Breast epithelium (tissue), 4 donors: ENCODE data around the gene DLST. TPM values are rescaled to one million over a fixed set of nuclear protein-coding genes. Genes with fewer than 3 reads are reported as not detected.

ENCODE experiments used
- DNase-seq, 2 donors: peaks; one replicate each; pipeline ENCODE4 v3.0.0-alpha.2; 2019; ENCODE audit warnings: low spot score in 2 of 2
- H3K27ac ChIP-seq, 2 donors: fragments of 200-600 bp; sonication (generic) in 1 of 2; one replicate each; pipeline ENCODE4 v1.5.1; 2016 to 2019; ENCODE audit warnings: mild to moderate bottlenecking in 1 of 2
- H3K27me3 ChIP-seq, 2 donors: fragments of 200-600 bp; sonication (generic) in 1 of 2; one replicate each; pipeline versions ENCODE4 v1.5.1 to v1.6.0; 2017 to 2019; ENCODE audit warnings: control low read depth in 1 of 2, mild to moderate bottlenecking in 1 of 2
- H3K36me3 ChIP-seq: fragments of 200-600 bp; one replicate; pipeline ENCODE4 v1.5.1; 2019
- H3K4me1 ChIP-seq, 2 donors: fragments of 200-600 bp; sonication (generic); one replicate each; pipeline ENCODE4 v1.5.1; 2016 to 2019; ENCODE audit warnings: control low read depth in 1 of 2
- H3K4me3 ChIP-seq, 3 donors: fragments of 200-600 bp; sonication (generic); 1 replicate in 2 of 3; 2 replicates in 1 of 3; pipeline ENCODE4 v1.5.1; 2016 to 2019; ENCODE audit warnings: mild to moderate bottlenecking in 3 of 3, moderate library complexity in 2 of 3
- H3K9me3 ChIP-seq, 2 donors: fragments of 200-600 bp; sonication (generic) in 1 of 2; one replicate each; pipeline ENCODE4 v1.5.1; 2016 to 2019; ENCODE audit warnings: control low read depth in 1 of 2
- POLR2A ChIP-seq: fragments of 450-650 bp; IDR thresholded peaks from one replicate; pipeline ENCODE4 v1.6.1; 2016; ENCODE audit warnings: antibody characterized with exemption, mild to moderate bottlenecking, moderate library complexity
- POLR2AphosphoS5 ChIP-seq, 3 donors: sonication (generic); formaldehyde crosslinking; IDR thresholded peaks; one replicate each; pipeline ENCODE4 v1.6.1; 2017; ENCODE audit warnings: antibody characterized with exemption in 3 of 3
- intact Hi-C: fragments of 100-400 bp; cut with DNase I; formaldehyde crosslinking; loops from one replicate; pipeline ENCODE4 v1.15.1; 2023; ENCODE audit warnings: low total_unique reads
- total RNA-seq, 3 donors: library from RNA; depleted of rRNA; stranded (reverse); fragments of >200 nt; gene quantifications; one replicate each; pipeline ENCODE4 v1.1.0, GENCODE V29; 2016
- TF ChIP-seq, protein P1 (sequence below), 3 donors: fragments of 450-650 bp; IDR thresholded peaks; one replicate each; pipeline ENCODE4 v1.5.1; 2016 to 2017; ENCODE audit warnings: antibody characterized with exemption in 3 of 3, mild to moderate bottlenecking in 3 of 3, moderate library complexity in 3 of 3

DLST gene
- total RNA-seq, 3 donors from 2014 or later, result 73.4 to 104 (median 76.1) TPM

DNA sequence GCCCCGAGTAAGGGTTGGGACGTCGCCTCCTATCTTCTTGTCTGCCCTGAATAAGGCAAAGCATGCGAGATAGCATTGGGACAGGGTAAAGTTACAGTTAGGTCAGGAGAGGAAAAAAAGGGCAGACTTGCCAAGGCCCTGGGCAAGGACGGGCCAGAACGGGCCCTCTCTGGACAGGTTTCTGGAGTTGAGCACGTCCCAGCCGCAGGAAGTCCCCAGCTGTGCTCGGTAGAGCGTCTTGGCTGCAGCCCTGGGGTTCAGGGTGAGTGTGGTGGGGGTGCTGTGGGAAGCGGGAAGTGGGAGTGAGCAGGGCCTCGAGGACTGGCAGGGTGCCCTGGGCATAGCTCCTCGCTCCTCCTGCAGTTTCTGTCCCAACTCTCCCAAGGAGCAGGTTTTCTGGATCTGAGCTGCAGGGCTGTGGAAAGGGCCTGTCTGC lies 35.9 kb downstream of the DLST start:
- Histone ChIP-seq H3K27ac (peak overlapping the region; percentile 68 to 76), H3K36me3 (no peaks in the 10 kb centered on the region), H3K4me3 (no peak overlapping the region), H3K9me3 (no peaks in the 10 kb centered on the region), H3K27me3 (no peaks in the 10 kb centered on the region), H3K4me1 (peaks cover 6 to 19% of the 10 kb centered on the region in 2 donors)
- intact Hi-C loops, result loop anchor here (10.0 kb wide), 1 partner anchor 167 kb away; no protein-coding TSS in a partner anchor
- TF ChIP-seq POLR2AphosphoS5 (IDR thresholded peaks at IDR 0.05) (peak; percentile 12 to 64 (median 60)), POLR2A (no peak)
- peak in 1 of 2 donors; percentile 80 for DNase-seq

DNA sequence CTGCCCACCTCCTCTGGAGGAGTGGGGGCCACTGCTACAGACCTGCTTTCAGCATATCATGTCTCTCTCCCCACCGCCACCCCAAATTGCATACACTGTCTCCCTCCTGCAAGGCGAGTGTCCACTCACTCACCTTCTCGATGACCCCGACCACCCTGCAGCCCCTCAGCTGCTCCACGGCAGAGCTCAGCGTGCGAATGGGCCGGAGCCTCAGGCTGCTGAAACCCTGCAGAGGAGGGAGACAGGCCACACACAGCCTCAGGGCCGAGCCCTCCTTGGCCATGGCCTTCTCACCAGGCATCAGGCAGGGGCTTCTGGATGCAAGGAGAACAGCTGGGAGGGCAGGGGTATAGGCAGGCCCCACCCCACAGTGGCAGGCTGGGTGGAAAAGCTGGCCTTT lies 36.7 kb downstream of the DLST start:
- Histone ChIP-seq H3K36me3 (no peaks in the 10 kb centered on the region), H3K4me3 (no peak overlapping the region), H3K27ac (peak overlapping the region; percentile 68 to 76), H3K4me1 (peaks cover 6 to 19% of the 10 kb centered on the region in 2 donors), H3K9me3 (no peaks in the 10 kb centered on the region), H3K27me3 (no peaks in the 10 kb centered on the region)
- TF ChIP-seq POLR2A (no peak), POLR2AphosphoS5 (IDR thresholded peaks at IDR 0.05) (no peak)
- DNase-seq, result no peak
- intact Hi-C loops, result loop anchor here (10.0 kb wide), 1 partner anchor 166 kb away; no protein-coding TSS in a partner anchor

DNA sequence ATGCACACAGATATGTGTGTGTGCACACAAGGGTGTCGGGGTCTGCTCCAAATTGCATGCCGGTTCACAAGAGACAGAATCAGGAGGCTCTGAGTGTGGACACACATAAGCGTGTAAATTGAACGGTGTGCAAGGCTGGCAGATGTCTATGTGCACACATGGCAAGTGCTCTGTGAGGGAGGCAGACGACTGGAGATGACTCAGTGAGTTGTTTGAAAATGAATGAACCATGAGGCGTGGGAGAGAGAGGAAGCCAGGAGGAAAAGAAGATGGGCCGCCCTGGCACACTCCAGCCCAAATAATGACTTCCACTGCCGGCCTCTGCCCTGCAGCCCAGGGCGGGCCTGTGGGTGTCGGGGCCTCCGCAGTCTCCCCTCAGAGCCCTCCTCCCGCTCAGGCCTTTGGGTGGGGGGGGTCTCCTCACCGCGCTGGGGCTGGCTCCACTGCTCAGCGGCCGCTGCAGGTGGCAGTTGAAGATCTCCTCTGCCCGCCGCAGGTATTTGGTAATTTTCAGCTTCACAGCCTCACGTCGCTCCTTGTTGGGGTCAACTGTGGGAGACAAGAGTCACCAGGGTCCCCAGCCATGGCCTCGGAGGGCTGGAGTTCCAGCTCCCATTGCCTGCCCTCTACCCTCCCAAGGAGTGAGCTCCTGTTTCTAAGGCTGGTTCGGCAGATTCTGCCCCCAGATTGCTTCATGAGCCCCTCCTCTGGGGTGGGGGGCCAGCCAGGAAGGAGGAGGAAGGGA lies 37.9 kb downstream of the DLST start:
- peak overlapping the region in 1 of 2 donors; percentile 19 for H3K27ac ChIP-seq
- no peaks in the 10 kb centered on the region for H3K9me3 ChIP-seq
- H3K36me3 ChIP-seq, result no peaks in the 10 kb centered on the region
- H3K4me1 ChIP-seq, result peaks cover 6 to 19% of the 10 kb centered on the region in 2 donors
- no peak overlapping the region for H3K4me3 ChIP-seq
- TF ChIP-seq, protein P1, sequence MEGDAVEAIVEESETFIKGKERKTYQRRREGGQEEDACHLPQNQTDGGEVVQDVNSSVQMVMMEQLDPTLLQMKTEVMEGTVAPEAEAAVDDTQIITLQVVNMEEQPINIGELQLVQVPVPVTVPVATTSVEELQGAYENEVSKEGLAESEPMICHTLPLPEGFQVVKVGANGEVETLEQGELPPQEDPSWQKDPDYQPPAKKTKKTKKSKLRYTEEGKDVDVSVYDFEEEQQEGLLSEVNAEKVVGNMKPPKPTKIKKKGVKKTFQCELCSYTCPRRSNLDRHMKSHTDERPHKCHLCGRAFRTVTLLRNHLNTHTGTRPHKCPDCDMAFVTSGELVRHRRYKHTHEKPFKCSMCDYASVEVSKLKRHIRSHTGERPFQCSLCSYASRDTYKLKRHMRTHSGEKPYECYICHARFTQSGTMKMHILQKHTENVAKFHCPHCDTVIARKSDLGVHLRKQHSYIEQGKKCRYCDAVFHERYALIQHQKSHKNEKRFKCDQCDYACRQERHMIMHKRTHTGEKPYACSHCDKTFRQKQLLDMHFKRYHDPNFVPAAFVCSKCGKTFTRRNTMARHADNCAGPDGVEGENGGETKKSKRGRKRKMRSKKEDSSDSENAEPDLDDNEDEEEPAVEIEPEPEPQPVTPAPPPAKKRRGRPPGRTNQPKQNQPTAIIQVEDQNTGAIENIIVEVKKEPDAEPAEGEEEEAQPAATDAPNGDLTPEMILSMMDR (IDR thresholded peaks at IDR 0.05), result no peak
- TF ChIP-seq POLR2A (no peak), POLR2AphosphoS5 (IDR thresholded peaks at IDR 0.05) (no peak)
- no peaks in the 10 kb centered on the region for H3K27me3 ChIP-seq
- intact Hi-C loops, result loop anchor here (10.0 kb wide), 1 partner anchor 165 kb away; no protein-coding TSS in a partner anchor
- no peak for DNase-seq

DNA sequence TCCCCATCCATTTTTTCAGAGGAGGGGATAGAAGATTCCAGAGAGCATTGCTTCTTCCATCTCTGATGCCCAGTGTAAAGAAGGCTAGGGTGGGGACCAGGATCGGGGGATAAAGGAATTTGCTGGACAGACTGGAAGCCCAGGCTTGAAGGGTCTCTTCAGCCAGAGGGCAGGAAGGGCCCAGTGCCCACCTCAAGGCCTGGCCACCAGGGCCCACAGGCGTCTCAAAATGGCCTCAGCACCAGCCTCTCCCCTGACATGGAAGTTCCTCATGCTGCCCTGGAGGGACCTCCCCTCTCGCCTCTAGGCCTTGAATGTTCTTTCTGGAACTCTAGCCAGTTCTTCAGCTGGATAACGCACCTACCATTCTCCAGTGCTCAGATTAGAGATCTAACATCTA lies 38.6 kb downstream of the DLST start:
- TF ChIP-seq POLR2A (no peak), POLR2AphosphoS5 (IDR thresholded peaks at IDR 0.05) (no peak)
- TF ChIP-seq, protein P1 (IDR thresholded peaks at IDR 0.05), result no peak
- no peaks in the 10 kb centered on the region for H3K36me3 ChIP-seq
- peaks cover 6 to 19% of the 10 kb centered on the region in 2 donors for H3K4me1 ChIP-seq
- no peak for DNase-seq
- intact Hi-C loops, result no loop called here
- H3K4me3 ChIP-seq, result no peak overlapping the region
- H3K27me3 ChIP-seq, result no peaks in the 10 kb centered on the region
- peak overlapping the region in 1 of 2 donors; percentile 19 for H3K27ac ChIP-seq
- no peaks in the 10 kb centered on the region for H3K9me3 ChIP-seq

DNA sequence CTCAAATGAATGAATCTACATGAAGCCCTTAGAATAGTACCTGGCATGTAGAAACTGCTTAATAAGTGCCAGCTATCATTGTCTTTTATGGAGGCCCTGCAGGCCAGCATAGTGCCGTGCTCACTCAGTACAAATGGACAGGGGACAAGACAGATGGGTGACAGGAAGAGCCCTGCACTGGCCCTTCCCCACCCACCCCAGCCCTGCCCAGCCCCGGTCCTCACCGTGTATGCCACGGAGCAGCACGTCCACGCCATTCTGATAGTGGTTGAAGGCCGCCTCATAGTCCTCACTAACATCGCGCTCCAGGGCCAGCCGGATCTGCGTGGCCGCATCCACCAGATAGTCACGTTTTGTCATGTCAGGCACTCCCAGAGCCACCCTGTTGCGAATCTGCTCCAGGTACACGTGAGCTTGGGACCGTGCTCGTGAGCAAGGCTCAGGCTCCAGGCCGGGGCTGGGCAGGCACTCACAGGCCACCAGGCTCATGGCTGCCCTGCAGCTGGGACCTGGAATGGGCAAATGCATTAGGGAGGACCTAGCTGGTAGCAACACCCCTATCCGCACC lies 39.4 kb downstream of the DLST start:
- intact Hi-C loops, result no loop called here
- no peak overlapping the region for H3K4me3 ChIP-seq
- no peak for DNase-seq
- TF ChIP-seq POLR2A (no peak), POLR2AphosphoS5 (IDR thresholded peaks at IDR 0.05) (no peak)
- TF ChIP-seq, protein P1 (IDR thresholded peaks at IDR 0.05), result no peak
- H3K27ac ChIP-seq, result no peak overlapping the region
- H3K4me1 ChIP-seq, result peaks cover 6 to 19% of the 10 kb centered on the region in 2 donors
- no peaks in the 10 kb centered on the region for H3K36me3 ChIP-seq
- no peaks in the 10 kb centered on the region for H3K27me3 ChIP-seq
- H3K9me3 ChIP-seq, result no peaks in the 10 kb centered on the region
